ENCODE data around the gene RGS13. TPM values are rescaled to one million over a fixed set of nuclear protein-coding genes. Genes with fewer than 3 reads are reported as not detected.

Gene RGS13
- total and polyA plus RNA-seq, 9 donors, result 0.36 to 1.1 (median 0.58) TPM

DNA sequence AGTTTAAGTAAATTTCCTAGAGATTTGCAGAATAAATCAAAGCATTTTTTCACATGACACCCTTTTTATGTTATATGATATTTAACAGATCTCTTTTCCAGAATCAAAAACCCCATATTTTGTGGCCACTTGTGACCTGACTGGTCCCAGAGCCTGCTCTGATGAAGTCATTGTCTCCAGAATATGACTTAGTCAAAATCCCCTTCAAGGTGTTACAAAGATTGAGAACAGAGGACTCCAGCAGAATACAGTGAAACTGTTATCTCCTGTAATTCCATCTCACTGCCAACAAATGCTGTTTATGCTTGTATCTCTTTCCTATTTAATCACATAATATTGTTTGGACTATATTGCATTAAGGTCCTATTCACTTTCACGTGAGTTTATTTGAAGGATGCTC lies 34.8 kb upstream of the RGS13 start:
- no peaks in the 10 kb centered on the region for H3K4me1 ChIP-seq (ENCODE audit: control insufficient read depth, insufficient read depth, low read length)
- H3K36me3 ChIP-seq (ENCODE audit: control insufficient read depth, insufficient read depth, low read length), result no peaks in the 10 kb centered on the region
- no peaks in the 10 kb centered on the region for H3K27me3 ChIP-seq (ENCODE audit: control insufficient read depth, insufficient read depth, low read length)
- H3K4me3 ChIP-seq (ENCODE audit: low read length), result no peak overlapping the region
- WGBS (ENCODE audit: insufficient coverage), result no CpG with 5 or more reads among the region's 1 CpG
- no peak overlapping the region for H3K27ac ChIP-seq (ENCODE audit: low read length)
- no peak for DNase-seq
- H3K9me3 ChIP-seq (replicated peaks; ENCODE audit: control insufficient read depth, low read depth, low read length), result no peaks in the 10 kb centered on the region

DNA sequence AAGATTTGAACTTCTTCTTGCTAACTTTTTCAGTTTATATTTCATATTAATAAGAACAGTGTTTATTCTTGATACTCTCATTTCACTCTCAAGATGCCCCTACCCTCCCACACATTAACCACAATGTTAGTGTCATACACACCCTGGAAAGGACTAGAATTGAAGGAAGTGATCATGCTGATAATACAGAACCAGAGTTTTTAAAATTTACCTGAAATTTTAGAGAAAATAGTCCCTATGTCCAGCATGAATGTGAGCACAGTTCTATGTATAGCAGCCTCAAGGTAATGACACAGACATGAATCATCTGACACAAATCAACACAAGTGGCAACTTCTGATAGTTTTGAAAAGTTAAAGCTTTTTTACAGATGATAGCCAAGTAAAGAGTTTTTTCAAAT lies 34.4 kb upstream of the RGS13 start:
- H3K27me3 ChIP-seq (ENCODE audit: control insufficient read depth, insufficient read depth, low read length), result no peaks in the 10 kb centered on the region
- H3K4me3 ChIP-seq (ENCODE audit: low read length), result no peak overlapping the region
- no peak for DNase-seq
- no peaks in the 10 kb centered on the region for H3K9me3 ChIP-seq (replicated peaks; ENCODE audit: control insufficient read depth, low read depth, low read length)
- H3K4me1 ChIP-seq (ENCODE audit: control insufficient read depth, insufficient read depth, low read length), result no peaks in the 10 kb centered on the region
- no peak overlapping the region for H3K27ac ChIP-seq (ENCODE audit: low read length)
- no peaks in the 10 kb centered on the region for H3K36me3 ChIP-seq (ENCODE audit: control insufficient read depth, insufficient read depth, low read length)

DNA sequence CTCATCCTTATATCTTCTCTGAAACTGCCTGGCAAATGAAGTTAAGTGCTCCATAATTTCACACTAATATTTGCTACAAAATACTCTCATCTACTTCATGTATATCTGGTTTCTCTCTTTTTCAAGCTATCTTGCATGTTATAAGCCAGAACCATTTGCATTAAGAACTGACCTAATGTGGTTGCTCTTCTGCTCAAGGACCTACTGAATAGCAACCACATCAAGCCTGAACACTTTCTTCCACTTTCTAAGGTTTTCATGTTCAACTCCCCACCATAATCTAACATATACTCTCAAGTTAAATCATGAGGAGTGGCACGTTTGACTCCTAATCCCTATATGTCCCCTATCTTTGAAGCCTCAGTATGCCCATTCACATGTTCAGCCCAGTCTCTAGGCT lies 33.2 kb upstream of the RGS13 start:
- Histone ChIP-seq H3K27ac (ENCODE audit: low read length) (no peak overlapping the region), H3K9me3 (replicated peaks; ENCODE audit: control insufficient read depth, low read depth, low read length) (no peaks in the 10 kb centered on the region), H3K27me3 (ENCODE audit: control insufficient read depth, insufficient read depth, low read length) (no peaks in the 10 kb centered on the region), H3K36me3 (ENCODE audit: control insufficient read depth, insufficient read depth, low read length) (no peaks in the 10 kb centered on the region), H3K4me3 (ENCODE audit: low read length) (no peak overlapping the region), H3K4me1 (ENCODE audit: control insufficient read depth, insufficient read depth, low read length) (no peaks in the 10 kb centered on the region)
- 100% methylated on average over 1 of the region's 1 CpG for WGBS (ENCODE audit: insufficient coverage)
- no peak for DNase-seq

DNA sequence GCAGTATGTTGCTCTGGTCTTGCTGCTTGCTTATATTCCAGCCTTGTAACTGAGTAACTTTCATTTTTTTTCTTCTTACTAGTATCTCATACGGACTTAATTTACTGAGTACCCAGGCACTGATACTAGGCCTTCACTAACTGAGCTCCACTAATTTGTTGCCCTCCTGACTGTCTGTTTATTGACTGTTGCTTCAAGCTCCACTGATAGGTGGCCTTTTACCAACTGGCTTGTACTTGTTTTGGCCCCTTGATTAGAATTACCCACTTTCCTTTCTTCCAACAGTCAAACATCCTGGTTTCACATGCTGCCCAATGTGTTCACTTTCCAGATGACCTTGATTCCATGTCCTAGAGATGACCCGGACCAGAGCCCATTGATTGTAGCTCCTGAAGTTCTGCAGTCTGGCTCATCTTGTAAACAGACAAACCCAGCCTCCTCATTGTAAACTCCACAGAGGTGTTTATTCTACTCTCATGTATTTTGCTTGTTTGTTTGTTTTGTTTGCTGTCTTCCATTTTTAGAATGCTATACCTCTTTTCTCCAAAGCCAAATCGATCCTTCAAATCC lies 32.6 kb upstream of the RGS13 start:
- H3K4me3 ChIP-seq (ENCODE audit: low read length), result no peak overlapping the region
- H3K9me3 ChIP-seq (replicated peaks; ENCODE audit: control insufficient read depth, low read depth, low read length), result no peaks in the 10 kb centered on the region
- H3K27me3 ChIP-seq (ENCODE audit: control insufficient read depth, insufficient read depth, low read length), result no peaks in the 10 kb centered on the region
- H3K36me3 ChIP-seq (ENCODE audit: control insufficient read depth, insufficient read depth, low read length), result no peaks in the 10 kb centered on the region
- WGBS (ENCODE audit: insufficient coverage), result 83% methylated on average over 2 of the region's 3 CpGs
- H3K4me1 ChIP-seq (ENCODE audit: control insufficient read depth, insufficient read depth, low read length), result no peaks in the 10 kb centered on the region
- H3K27ac ChIP-seq (ENCODE audit: low read length), result no peak overlapping the region
- DNase-seq, result no peak

DNA sequence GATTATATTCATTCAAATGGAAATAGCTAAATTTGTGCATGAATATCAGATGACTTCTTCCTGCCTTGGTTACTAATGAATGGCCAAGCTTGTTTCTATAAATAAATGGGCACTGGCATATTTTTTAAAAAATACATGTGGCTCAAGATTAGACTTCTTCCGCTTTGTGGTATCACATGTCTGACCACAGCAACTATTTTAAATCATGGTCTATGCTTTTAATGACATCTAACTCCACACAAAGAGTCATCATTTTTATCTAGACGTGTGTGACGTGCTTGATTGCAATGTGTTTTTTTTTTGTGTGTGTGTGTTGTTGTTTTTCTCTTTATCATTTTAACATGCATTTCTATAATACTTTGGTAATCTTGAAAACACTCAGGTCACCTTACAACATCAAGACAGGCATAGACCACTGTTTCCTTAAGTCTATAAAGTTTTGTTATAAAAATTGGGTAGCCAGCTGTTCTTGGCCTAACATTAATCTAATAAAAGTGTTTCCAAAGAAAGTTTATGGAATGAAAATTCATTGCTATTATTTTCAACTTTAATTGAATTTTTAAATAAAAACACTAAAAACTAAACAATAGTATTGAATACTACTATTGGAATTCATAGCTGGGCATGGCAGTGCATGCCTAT lies 30.8 kb upstream of the RGS13 start:
- Histone ChIP-seq H3K27ac (ENCODE audit: low read length) (no peak overlapping the region), H3K36me3 (ENCODE audit: control insufficient read depth, insufficient read depth, low read length) (no peaks in the 10 kb centered on the region), H3K9me3 (replicated peaks; ENCODE audit: control insufficient read depth, low read depth, low read length) (no peaks in the 10 kb centered on the region), H3K4me3 (ENCODE audit: low read length) (no peak overlapping the region), H3K4me1 (ENCODE audit: control insufficient read depth, insufficient read depth, low read length) (no peaks in the 10 kb centered on the region), H3K27me3 (ENCODE audit: control insufficient read depth, insufficient read depth, low read length) (no peaks in the 10 kb centered on the region)
- no CpG with 5 or more reads among the region's 3 CpGs for WGBS (ENCODE audit: insufficient coverage)
- peak; percentile 71 for DNase-seq

DNA sequence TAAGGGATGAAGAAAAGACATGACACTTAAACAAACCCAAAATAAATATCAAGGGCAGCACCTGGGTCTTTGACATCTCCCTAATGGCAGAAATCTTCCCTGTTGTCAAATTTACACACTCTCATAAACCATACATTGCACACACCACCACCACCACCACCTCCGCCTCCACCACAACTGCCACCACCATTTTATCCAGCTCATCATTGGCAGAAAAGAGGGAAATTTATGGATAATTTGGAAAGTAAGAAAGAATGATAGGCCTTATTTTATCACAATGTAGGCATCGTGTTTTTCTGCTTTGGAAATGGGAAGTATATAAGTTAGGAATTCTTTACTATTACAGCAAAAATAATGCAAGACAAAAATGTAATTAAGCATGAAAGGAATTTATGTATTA lies 27.3 kb upstream of the RGS13 start:
- WGBS (ENCODE audit: insufficient coverage), result no CpG with 5 or more reads among the region's 2 CpGs
- no peaks in the 10 kb centered on the region for H3K27me3 ChIP-seq (ENCODE audit: control insufficient read depth, insufficient read depth, low read length)
- no peak overlapping the region for H3K27ac ChIP-seq (ENCODE audit: low read length)
- H3K4me1 ChIP-seq (ENCODE audit: control insufficient read depth, insufficient read depth, low read length), result no peaks in the 10 kb centered on the region
- no peak for DNase-seq
- no peak overlapping the region for H3K4me3 ChIP-seq (ENCODE audit: low read length)
- no peaks in the 10 kb centered on the region for H3K9me3 ChIP-seq (replicated peaks; ENCODE audit: control insufficient read depth, low read depth, low read length)
- H3K36me3 ChIP-seq (ENCODE audit: control insufficient read depth, insufficient read depth, low read length), result no peaks in the 10 kb centered on the region

DNA sequence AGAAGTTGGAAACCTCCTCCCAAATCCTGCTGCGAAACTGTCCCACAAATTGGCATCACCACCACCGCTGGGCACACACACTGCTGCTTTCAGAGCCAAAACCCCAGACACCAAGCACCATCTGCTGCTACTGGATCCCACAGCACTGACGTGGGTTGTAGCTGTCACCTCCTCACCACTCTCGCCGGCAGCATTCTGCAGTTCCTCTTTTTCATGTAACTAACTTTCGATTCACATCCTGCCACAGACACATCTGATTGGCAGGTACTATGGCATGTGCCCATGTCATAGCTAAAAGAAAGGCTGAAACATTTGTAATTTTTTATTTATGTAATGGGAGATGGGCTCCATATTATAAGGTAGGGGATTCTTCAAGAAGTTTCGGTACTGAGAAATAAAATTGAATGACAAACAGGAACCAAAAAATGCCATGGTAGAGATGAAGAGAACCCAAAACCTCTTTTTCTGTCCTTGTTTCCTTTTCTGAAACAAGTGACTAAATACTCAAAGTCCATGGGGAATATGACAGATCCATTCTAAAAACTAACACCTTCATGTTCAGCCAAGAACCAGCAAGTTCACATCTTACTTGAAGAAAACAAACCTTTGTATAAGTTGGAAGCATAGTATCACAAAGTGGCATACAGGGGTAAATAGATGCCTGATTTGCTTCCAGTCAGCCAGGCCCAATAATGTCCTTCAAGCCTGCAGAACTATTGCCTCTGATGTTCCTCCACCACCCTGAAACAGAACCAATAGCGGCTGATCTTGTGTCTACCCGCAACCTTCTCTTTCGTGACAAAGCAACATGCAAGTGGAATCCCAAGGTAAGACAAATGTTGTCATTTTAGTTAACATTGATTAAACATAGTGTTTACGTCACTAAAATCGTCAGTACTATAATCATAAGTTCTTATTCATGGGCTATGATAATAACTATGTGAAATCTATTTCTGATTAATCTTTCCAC lies 26.6 kb upstream of the RGS13 start:
- DNase-seq, result peak; percentile 66
- 88% methylated on average over 3 of the region's 12 CpGs for WGBS (ENCODE audit: insufficient coverage)

DNA sequence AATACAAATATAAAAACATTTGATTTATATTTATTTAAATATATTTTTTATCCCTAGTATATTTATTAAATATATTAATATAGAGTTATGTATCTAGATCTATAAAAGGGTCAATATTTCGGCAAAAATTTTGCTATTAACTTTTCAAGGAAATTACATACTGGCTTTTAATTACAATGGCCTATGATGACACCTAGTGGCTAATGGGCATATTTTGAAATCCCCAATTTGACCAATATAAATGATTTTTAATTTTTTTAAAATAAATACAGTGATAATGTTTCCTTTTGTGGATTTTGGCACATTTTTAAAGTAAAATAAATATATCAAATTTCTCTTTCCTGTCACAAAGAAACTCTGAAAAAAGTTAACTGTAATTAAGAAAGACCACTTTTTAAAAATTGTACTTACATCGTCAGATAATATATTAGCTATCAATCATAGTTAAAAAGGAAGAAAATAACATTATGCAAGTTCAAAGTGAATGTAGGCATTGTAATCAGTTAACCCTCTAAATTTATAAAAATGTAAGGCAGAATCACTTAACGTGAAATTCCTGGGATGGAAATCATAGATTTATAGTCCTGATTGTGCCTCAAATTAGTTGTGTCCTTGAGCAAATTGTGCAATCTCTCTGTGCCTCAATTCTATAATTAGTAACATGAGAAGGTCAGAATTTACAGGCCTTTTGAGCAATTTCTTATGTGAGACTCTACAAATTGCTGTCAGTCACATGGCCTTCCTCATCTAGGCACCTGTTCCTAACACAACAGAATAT lies 25.6 kb upstream of the RGS13 start:
- Histone ChIP-seq H3K36me3 (ENCODE audit: control insufficient read depth, insufficient read depth, low read length) (no peaks in the 10 kb centered on the region), H3K9me3 (replicated peaks; ENCODE audit: control insufficient read depth, low read depth, low read length) (no peaks in the 10 kb centered on the region), H3K4me1 (ENCODE audit: control insufficient read depth, insufficient read depth, low read length) (no peaks in the 10 kb centered on the region), H3K4me3 (ENCODE audit: low read length) (no peak overlapping the region), H3K27me3 (ENCODE audit: control insufficient read depth, insufficient read depth, low read length) (no peaks in the 10 kb centered on the region), H3K27ac (ENCODE audit: low read length) (no peak overlapping the region)
- peak; percentile 43 for DNase-seq
- WGBS (ENCODE audit: insufficient coverage), result no CpG with 5 or more reads among the region's 3 CpGs

More for the DNA sequence above, 26.6 kb upstream of the RGS13 start:
- H3K36me3 ChIP-seq (ENCODE audit: control insufficient read depth, insufficient read depth, low read length), result no peaks in the 10 kb centered on the region
- H3K9me3 ChIP-seq (replicated peaks; ENCODE audit: control insufficient read depth, low read depth, low read length), result no peaks in the 10 kb centered on the region
- H3K27ac ChIP-seq (ENCODE audit: low read length), result no peak overlapping the region
- no peaks in the 10 kb centered on the region for H3K27me3 ChIP-seq (ENCODE audit: control insufficient read depth, insufficient read depth, low read length)
- no peaks in the 10 kb centered on the region for H3K4me1 ChIP-seq (ENCODE audit: control insufficient read depth, insufficient read depth, low read length)
- no peak overlapping the region for H3K4me3 ChIP-seq (ENCODE audit: low read length)

DNA sequence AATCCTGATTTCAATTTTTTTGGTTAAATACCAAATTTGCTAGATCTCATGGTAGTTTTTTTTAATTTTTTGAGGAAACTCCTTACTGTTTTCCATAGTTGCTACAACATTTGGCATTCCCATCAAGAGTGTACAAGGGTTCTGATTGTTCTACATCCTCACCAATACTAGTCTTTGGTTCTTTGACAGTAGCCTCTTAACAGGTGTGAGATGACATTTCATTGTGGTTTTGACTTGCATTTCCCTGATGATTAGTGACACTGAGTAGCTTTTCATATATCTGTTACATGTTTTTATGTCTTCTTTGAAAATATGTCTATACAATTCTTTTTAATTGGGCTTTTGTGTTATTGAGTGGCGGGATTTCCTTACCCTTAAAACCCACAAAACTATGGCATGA lies 20.9 kb upstream of the RGS13 start:
- Histone ChIP-seq H3K4me1 (ENCODE audit: control insufficient read depth, insufficient read depth, low read length) (no peaks in the 10 kb centered on the region), H3K27ac (ENCODE audit: low read length) (no peak overlapping the region), H3K4me3 (ENCODE audit: low read length) (no peak overlapping the region), H3K9me3 (replicated peaks; ENCODE audit: control insufficient read depth, low read depth, low read length) (no peaks in the 10 kb centered on the region), H3K27me3 (ENCODE audit: control insufficient read depth, insufficient read depth, low read length) (no peaks in the 10 kb centered on the region), H3K36me3 (ENCODE audit: control insufficient read depth, insufficient read depth, low read length) (no peaks in the 10 kb centered on the region)
- WGBS (ENCODE audit: insufficient coverage), result no CpG with 5 or more reads among the region's 1 CpG
- no peak for DNase-seq
